OCI-LY1 (cell line): ENCODE measurements around the gene ABCB10.

ENCODE experiments used
- CTCF ChIP-seq: fragments of 200-600 bp; sonication (generic), shearing (Covaris generic); IDR thresholded peaks from 2 replicates; pipeline ENCODE4 v1.5.1; 2017; ENCODE audit warnings: mild to moderate bottlenecking, antibody characterized with exemption, low read length, moderate library complexity, mixed read lengths
- EZH2 ChIP-seq: fragments of 200-600 bp; sonication (generic), shearing (Covaris generic); IDR thresholded peaks from 2 replicates; pipeline ENCODE4 v1.8.0; 2017; ENCODE audit warnings: borderline replicate concordance, mixed run types, mild to moderate bottlenecking, antibody characterized with exemption, low read length, moderate library complexity, mixed read lengths

- TF ChIP-seq CTCF (no peak), EZH2 (no peak)
These were observed 4.7 kb upstream of the ABCB10 start for GRCh38 chr1:229563241-229563640.
